Activated CD8-positive, alpha-beta T cell treated with anti-CD3 and anti-CD28 coated beads for 36 hours (primary cell): ENCODE measurements around the gene NRBP1. TPM values are rescaled to one million over a fixed set of nuclear protein-coding genes. Genes with fewer than 3 reads are reported as not detected.

Experiments used
- ATAC-seq: fragments of 200-7000 bp; cut with Tn5 transposase; one replicate; pipeline ENCODE4 v1.10.0; 2021; ENCODE audit warnings: mild to moderate bottlenecking, moderate library complexity
- CTCF ChIA-PET: fragments of 350-600 bp; sonication (Branson Sonifier 250); formaldehyde crosslinking; loops from one replicate; lab custom pipeline; 2021; ENCODE audit warnings: antibody characterized with exemption; lab: Charles Lee
- POLR2A ChIA-PET: fragments of 350-600 bp; sonication (Branson Sonifier 250); formaldehyde crosslinking; loops from one replicate; lab custom pipeline; 2021; ENCODE audit warnings: antibody characterized with exemption; lab: Charles Lee
- DNase-seq: peaks from one replicate; pipeline ENCODE4 v3.0.0-alpha.2; 2020
- H3K27ac Mint-ChIP-seq: one replicate; pipeline ENCODE4 v1.8.0; 2021; ENCODE audit warnings: mild to moderate bottlenecking, mixed read lengths
- H3K27me3 Mint-ChIP-seq: one replicate; pipeline ENCODE4 v1.8.0; 2021; ENCODE audit warnings: mixed read lengths
- H3K36me3 Mint-ChIP-seq: one replicate; pipeline ENCODE4 v1.8.0; 2021; ENCODE audit warnings: low read depth, mixed read lengths
- H3K4me1 Mint-ChIP-seq: one replicate; pipeline ENCODE4 v1.8.0; 2021; ENCODE audit warnings: low read depth, mixed read lengths
- H3K4me3 Mint-ChIP-seq: one replicate; pipeline ENCODE4 v1.8.0; 2021; ENCODE audit warnings: mild to moderate bottlenecking, moderate library complexity, mixed read lengths
- H3K9me3 Mint-ChIP-seq: one replicate; pipeline ENCODE4 v1.8.0; 2021; ENCODE audit warnings: mixed read lengths
- intact Hi-C: fragments of 100-400 bp; cut with micrococcal nuclease; formaldehyde crosslinking; loops from one replicate; pipeline ENCODE4 v1.10.0; 2022
- total RNA-seq, 2 experiments: library from RNA; stranded (reverse); gene quantifications; one replicate each; pipeline ENCODE4 v1.2.3, GENCODE V29; 2021
- TF ChIP-seq, protein P1 (sequence below): fragments of 200-600 bp; IDR thresholded peaks from one replicate; pipeline ENCODE4 v1.8.0; 2022; ENCODE audit warnings: antibody characterized with exemption, mild to moderate bottlenecking

The NRBP1 gene
- total RNA-seq, 2 experiments from 2014 or later: 60.5 to 62.1 TPM

DNA sequence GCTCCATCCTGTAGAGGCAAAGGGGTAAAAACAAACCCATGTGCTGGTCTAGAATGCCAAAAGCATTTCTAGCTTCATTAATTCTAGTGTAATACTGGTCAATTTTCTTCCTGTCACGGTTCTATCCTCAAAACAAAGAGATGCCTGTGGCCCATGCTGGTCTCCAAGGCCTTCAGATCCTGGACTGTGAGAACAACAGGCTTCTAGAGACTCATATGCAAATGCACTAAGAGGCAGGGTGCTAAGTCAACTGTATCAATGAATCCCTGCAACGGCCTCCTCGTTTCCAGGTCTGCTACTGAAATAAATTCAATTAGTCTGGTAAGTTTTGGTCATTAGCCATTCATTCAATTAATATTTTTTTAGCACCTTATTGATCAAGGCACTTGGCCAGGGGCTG, 57.1 kb downstream of the NRBP1 start:
- H3K9me3 Mint-ChIP-seq: no peaks in the 10 kb centered on the region
- ChIA-PET POLR2A (interaction anchor here (1.0 to 1.3 kb wide), 2 partner anchors 12 to 53 kb away, joined by 3 read pairs; no protein-coding TSS in a partner anchor), CTCF (no interaction called here)
- TF ChIP-seq, protein P1, sequence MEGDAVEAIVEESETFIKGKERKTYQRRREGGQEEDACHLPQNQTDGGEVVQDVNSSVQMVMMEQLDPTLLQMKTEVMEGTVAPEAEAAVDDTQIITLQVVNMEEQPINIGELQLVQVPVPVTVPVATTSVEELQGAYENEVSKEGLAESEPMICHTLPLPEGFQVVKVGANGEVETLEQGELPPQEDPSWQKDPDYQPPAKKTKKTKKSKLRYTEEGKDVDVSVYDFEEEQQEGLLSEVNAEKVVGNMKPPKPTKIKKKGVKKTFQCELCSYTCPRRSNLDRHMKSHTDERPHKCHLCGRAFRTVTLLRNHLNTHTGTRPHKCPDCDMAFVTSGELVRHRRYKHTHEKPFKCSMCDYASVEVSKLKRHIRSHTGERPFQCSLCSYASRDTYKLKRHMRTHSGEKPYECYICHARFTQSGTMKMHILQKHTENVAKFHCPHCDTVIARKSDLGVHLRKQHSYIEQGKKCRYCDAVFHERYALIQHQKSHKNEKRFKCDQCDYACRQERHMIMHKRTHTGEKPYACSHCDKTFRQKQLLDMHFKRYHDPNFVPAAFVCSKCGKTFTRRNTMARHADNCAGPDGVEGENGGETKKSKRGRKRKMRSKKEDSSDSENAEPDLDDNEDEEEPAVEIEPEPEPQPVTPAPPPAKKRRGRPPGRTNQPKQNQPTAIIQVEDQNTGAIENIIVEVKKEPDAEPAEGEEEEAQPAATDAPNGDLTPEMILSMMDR: no peak
- DNase-seq: no peak
- intact Hi-C loops: no loop called here
- H3K36me3 Mint-ChIP-seq: peaks cover 2% of the 10 kb centered on the region
- H3K27me3 Mint-ChIP-seq: no peaks in the 10 kb centered on the region
- no peak for ATAC-seq
- H3K4me3 Mint-ChIP-seq: no peak overlapping the region
- H3K4me1 Mint-ChIP-seq: peaks cover 14% of the 10 kb centered on the region
- no peak overlapping the region for H3K27ac Mint-ChIP-seq

DNA sequence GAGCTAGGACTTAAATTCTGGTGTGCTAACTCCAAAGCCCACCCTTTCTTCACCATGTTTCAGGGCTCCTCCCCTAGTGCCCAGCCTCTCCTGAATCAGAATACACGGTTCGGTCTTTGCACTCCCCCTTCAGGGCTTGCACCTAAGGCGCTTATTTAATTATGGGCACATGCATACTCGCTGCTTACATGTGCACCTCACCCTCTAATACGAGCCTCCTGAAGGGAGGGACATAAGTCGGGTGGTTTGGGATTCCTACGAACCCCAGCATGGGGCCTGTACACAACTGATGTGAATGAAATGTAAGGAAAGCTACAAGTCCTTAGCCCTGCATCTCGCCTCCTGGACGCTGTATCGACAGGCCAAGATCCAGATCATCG, 60.7 kb downstream of the NRBP1 start:
- POLR2A ChIA-PET: interaction anchor here (1.0 to 1.4 kb wide), 2 partner anchors 19 to 60 kb away, joined by 3 to 4 read pairs; partner anchors contain the start of gene NRBP1

DNA sequence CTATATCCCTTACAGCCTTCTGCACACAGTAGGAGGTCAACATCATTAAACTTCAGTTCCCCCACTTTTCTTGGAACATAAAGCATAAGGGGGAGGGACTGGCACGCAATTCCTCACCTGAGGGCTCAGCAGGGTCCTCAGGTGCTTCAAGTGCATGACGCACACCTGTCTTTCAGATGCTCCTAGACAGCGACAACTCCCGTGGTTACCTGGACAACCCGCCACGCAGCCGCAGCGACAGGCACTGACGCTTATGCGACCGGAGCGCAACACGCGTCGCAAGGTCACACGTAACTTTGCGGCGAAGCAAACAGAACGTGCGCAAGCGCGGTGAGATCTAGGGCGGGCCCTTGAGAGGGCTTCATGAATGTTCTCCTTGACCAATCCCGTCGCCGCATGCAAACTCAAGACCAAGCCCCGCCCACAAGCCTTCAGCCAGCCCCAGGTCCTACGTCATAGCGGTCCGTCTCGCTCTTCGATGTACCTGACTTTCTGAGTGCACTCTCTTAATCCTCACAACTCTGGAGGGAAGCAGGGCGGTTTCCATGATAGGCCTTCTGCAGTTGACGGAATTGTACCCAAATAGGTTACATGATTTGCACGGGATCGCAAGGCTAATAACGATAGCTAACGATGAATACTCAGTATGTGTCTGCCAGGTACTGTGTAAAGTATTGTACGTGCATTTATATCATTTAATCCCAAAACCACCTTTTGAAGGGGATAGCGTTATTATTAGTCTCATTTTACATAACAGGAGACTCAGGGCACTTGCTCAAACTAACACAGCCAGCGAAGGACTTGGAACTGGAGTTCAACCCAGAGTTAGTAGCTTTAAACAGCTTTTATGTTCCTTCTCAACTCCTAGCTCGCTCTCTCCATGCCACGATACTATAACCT, 61.3 kb downstream of the NRBP1 start, which contains the start of gene IFT172:
TSS of gene IFT172 (minus strand) at position 246 of the 900 bp plus-strand sequence. CDS start at position 156, 90 bp downstream.
- DNase-seq (peak; percentile 100), ATAC-seq (peak; percentile 98)
- Mint-ChIP-seq H3K4me1 (peaks cover 20% of the 10 kb centered on the region), H3K36me3 (no peaks in the 10 kb centered on the region), H3K27ac (peak within 1 kb of the TSS; percentile 78), H3K9me3 (no peaks in the 10 kb centered on the region), H3K4me3 (peak within 1 kb of the TSS; percentile 87), H3K27me3 (peaks cover 14% of the 10 kb centered on the region)
- TF ChIP-seq, protein P1: no peak
- intact Hi-C loops: no loop called here
- CTCF ChIA-PET: interaction anchor here (0.9 kb wide), 1 partner anchor 60 kb away, joined by 3 read pairs; no protein-coding TSS in a partner anchor
- POLR2A ChIA-PET: interaction anchor here (1.1 to 1.4 kb wide), 3 partner anchors 61 to 174 kb away, joined by 3 read pairs; partner anchors contain the start of genes NRBP1, SLC4A1AP and SUPT7L

More for the DNA sequence above, 60.7 kb downstream of the NRBP1 start:
- Mint-ChIP-seq H3K4me3 (peak overlapping the region; percentile 87), H3K27ac (peak overlapping the region; percentile 78), H3K4me1 (peaks cover 20% of the 10 kb centered on the region), H3K9me3 (no peaks in the 10 kb centered on the region), H3K36me3 (no peaks in the 10 kb centered on the region), H3K27me3 (peaks cover 10% of the 10 kb centered on the region)
- intact Hi-C loops: no loop called here
- CTCF ChIA-PET: interaction anchor here (0.9 kb wide), 1 partner anchor 60 kb away, joined by 3 read pairs; no protein-coding TSS in a partner anchor
- TF ChIP-seq, protein P1: no peak
- peak; percentile 23 for DNase-seq
- peak; percentile 2 for ATAC-seq

Other genes starting within 250 kb of the NRBP1 start
- 10 to 100 TPM; 62.6 to 65.2 TPM for gene ATRAID, start 216.6 kb upstream of the NRBP1 start, total RNA-seq
- gene SLC5A6, start 216.4 kb upstream of the NRBP1 start, total RNA-seq: 10 to 100 TPM; 34.9 to 37.7 TPM
- 100 to 1,000 TPM; 125 to 127 TPM for gene CAD, start 211.3 kb upstream of the NRBP1 start, total RNA-seq
- gene SLC30A3, start 165.6 kb upstream of the NRBP1 start, total RNA-seq: under 1 TPM; 0.32 to 0.43 TPM
- not detected for gene DNAJC5G, start 153.2 kb upstream of the NRBP1 start, total RNA-seq
- under 1 TPM; 0.16 to 0.23 TPM for gene TRIM54, start 146.2 kb upstream of the NRBP1 start, total RNA-seq
- gene UCN, start 120.2 kb upstream of the NRBP1 start, total RNA-seq: 1 to 10 TPM; 2.5 to 2.7 TPM
- 10 to 100 TPM; 72.3 to 85.1 TPM for gene MPV17, start 105.5 kb upstream of the NRBP1 start, total RNA-seq
- 10 to 100 TPM; 57.6 to 63.6 TPM for gene GTF3C2, start 71.9 kb upstream of the NRBP1 start, total RNA-seq
- 10 to 100 TPM; 29.2 to 30.4 TPM for gene EIF2B4, start 58.3 kb upstream of the NRBP1 start, total RNA-seq
- gene SNX17, start 58.0 kb upstream of the NRBP1 start, total RNA-seq: 10 to 100 TPM; 74.5 to 82.3 TPM
- 1 to 10 TPM; 6.8 to 7.2 TPM for gene ZNF513, start 47.9 kb upstream of the NRBP1 start, total RNA-seq
- gene PPM1G, start 19.0 kb upstream of the NRBP1 start, total RNA-seq: 100 to 1,000 TPM; 138 to 142 TPM
- gene KRTCAP3, start 13.8 kb downstream of the NRBP1 start, total RNA-seq: 1 to 10 TPM; 4.2 to 4.3 TPM
- gene IFT172, start 61.1 kb downstream of the NRBP1 start, total RNA-seq: 10 to 100 TPM; 12.1 to 13.2 TPM
- gene FNDC4, start 66.6 kb downstream of the NRBP1 start, total RNA-seq: not detected
- not detected for gene GCKR, start 68.2 kb downstream of the NRBP1 start, total RNA-seq
- 10 to 100 TPM; 29.2 to 31.5 TPM for gene ZNF512, start 154.4 kb downstream of the NRBP1 start, total RNA-seq
- under 1 TPM; 0.40 to 0.43 TPM for gene CCDC121, start 200.4 kb downstream of the NRBP1 start, total RNA-seq
- gene GPN1, start 200.4 kb downstream of the NRBP1 start, total RNA-seq: 10 to 100 TPM; 37.6 to 41.2 TPM
- gene SUPT7L, start 235.0 kb downstream of the NRBP1 start, total RNA-seq: 10 to 100 TPM; 21.8 to 22.6 TPM
- gene SLC4A1AP, start 235.3 kb downstream of the NRBP1 start, total RNA-seq: 10 to 100 TPM; 19.1 to 19.3 TPM